CD4-positive, alpha-beta T cell (primary cell): ENCODE results near the gene KDM2A. TPM values are rescaled to one million over a fixed set of nuclear protein-coding genes. Genes with fewer than 3 reads are reported as not detected.

Experiments
- ATAC-seq: fragments of 200-7000 bp; cut with Tn5 transposase; one replicate; pipeline ENCODE4 v1.10.0; 2022; ENCODE audit warnings: mild to moderate bottlenecking; ENCODE audit not compliant: poor library complexity
- CTCF ChIA-PET: fragments of 350-600 bp; sonication (Branson Sonifier 250); formaldehyde crosslinking; loops from one replicate; lab custom pipeline; 2021; ENCODE audit warnings: antibody characterized with exemption, inconsistent platforms; lab: Charles Lee
- POLR2A ChIA-PET: fragments of 350-600 bp; sonication (Branson Sonifier 250); formaldehyde crosslinking; loops from one replicate; lab custom pipeline; 2021; ENCODE audit warnings: antibody characterized with exemption, inconsistent platforms; lab: Charles Lee
- DNase-seq, 14 experiments: peaks; one replicate each; pipeline ENCODE4 v3.0.0-alpha.2; 2013 to 2020; ENCODE audit warnings: mixed read lengths in 2 of 14
- H3K27ac ChIP-seq, 2 donors: one replicate each; pipeline versions ENCODE4 v1.5.1 to v1.7.0; 2013; ENCODE audit warnings: low read length in 2 of 2, low read depth in 1 of 2, mild to moderate bottlenecking in 1 of 2
- H3K27me3 ChIP-seq, 2 experiments: 1 replicate in 1 of 2; 2 replicates in 1 of 2; pipeline versions ENCODE4 v1.6.1 to v1.7.0; 2013; ENCODE audit warnings: low read length in 2 of 2, control low read depth in 1 of 2, mild to moderate bottlenecking in 1 of 2, moderate library complexity in 1 of 2; ENCODE audit not compliant: insufficient read depth in 2 of 2, control insufficient read depth in 1 of 2
- H3K36me3 ChIP-seq: one replicate; pipeline ENCODE4 v1.6.1; 2013; ENCODE audit warnings: low read length, control low read depth; ENCODE audit not compliant: insufficient read depth
- H3K4me1 ChIP-seq: one replicate; pipeline ENCODE4 v1.6.1; 2013; ENCODE audit warnings: low read length, control low read depth; ENCODE audit not compliant: insufficient read depth
- H3K4me3 ChIP-seq: one replicate; pipeline ENCODE4 v1.5.1; 2013; ENCODE audit warnings: mild to moderate bottlenecking, low read length, moderate library complexity
- H3K9me3 ChIP-seq, 2 experiments: 1 replicate in 1 of 2; 2 replicates in 1 of 2; pipeline versions ENCODE4 v1.6.1 to v1.7.0; 2013; ENCODE audit warnings: low read length in 2 of 2, mild to moderate bottlenecking in 2 of 2, control low read depth in 1 of 2, moderate library complexity in 1 of 2; ENCODE audit not compliant: control insufficient read depth in 1 of 2, insufficient read depth in 1 of 2
- H3K27ac Mint-ChIP-seq: one replicate; pipeline ENCODE4 v1.8.0; 2020; ENCODE audit warnings: mixed read lengths
- H3K27me3 Mint-ChIP-seq: one replicate; pipeline ENCODE4 v1.8.0; 2021; ENCODE audit warnings: mixed read lengths
- H3K36me3 Mint-ChIP-seq: one replicate; pipeline ENCODE4 v1.8.0; 2021; ENCODE audit warnings: low read depth, mixed read lengths
- H3K4me1 Mint-ChIP-seq: one replicate; pipeline ENCODE4 v1.8.0; 2021; ENCODE audit warnings: low read depth, mixed read lengths
- H3K4me3 Mint-ChIP-seq: one replicate; pipeline ENCODE4 v1.8.0; 2020; ENCODE audit warnings: mild to moderate bottlenecking, mixed read lengths
- H3K9me3 Mint-ChIP-seq: one replicate; pipeline ENCODE4 v1.8.0; 2020; ENCODE audit warnings: mixed read lengths
- CTCF ChIP-seq: fragments of 200-600 bp; IDR thresholded peaks from one replicate; pipeline ENCODE4 v1.8.0; 2022; ENCODE audit warnings: antibody characterized with exemption, mild to moderate bottlenecking
- intact Hi-C, 2 experiments: fragments of 100-400 bp; cut with DNase I in 1 of 2; cut with micrococcal nuclease in 1 of 2; formaldehyde crosslinking; loops; one replicate each; pipeline versions ENCODE4 v1.15.1 to v1.9.0; 2023 to 2025; cut with DNase I, micrococcal nuclease
- total RNA-seq, 174 experiments: library from RNA in 2 of 174; stranded (reverse) in 2 of 174; gene quantifications; one replicate each; pipeline ENCODE4 v1.2.3 and lab custom pipeline; 2021 to 2026

Gene KDM2A
- total RNA-seq, 2 experiments from 2014 or later: 410 to 412 TPM

DNA sequence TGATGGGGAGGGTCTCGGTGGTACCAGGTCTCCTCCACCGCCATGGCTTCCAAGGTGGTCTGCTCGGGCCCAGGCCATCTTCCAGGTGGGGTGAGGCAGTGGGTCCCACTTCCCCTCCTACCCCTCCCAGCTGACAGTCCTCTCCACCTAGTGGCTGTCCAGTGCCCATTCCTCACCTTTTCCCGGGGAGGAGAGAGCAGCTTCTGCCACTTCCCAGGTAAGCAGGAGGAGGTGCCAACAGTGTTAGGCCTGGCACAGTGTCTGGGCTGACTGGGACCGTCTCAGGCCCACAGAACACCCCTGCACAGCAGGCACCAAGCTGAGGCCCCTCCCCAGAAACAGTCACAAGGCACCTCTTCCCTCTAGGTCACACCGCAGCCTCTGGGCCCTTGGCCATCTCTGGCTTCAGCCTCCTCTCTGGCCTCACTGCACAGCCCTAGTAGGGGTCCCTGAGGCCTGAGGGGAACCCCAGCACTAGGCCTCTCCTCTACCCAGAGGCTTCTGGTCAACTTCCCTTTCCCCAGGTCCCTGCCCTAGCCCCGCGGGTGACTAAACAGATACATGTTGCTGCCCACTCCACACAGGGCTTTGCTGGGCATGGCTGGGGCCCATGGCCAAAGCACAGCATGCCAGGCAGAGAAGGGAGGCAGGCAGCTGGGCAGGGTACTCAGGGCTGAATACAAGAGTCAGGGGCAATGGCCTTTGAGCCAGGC lies 167.7 kb downstream of the KDM2A start:
- peaks cover 88% of the 10 kb centered on the region for H3K36me3 Mint-ChIP-seq

GRCh38 chr11:67287355-67288197 lies 168.5 kb downstream of the KDM2A start:
- peak overlapping the region; percentile 90 for H3K27ac Mint-ChIP-seq
- Histone ChIP-seq H3K36me3 (peaks cover 73% of the 10 kb centered on the region), H3K4me3 (peak overlapping the region; percentile 91), H3K9me3 (no peaks in the 10 kb centered on the region), H3K27me3 (no peaks in the 10 kb centered on the region), H3K27ac (peak overlapping the region; percentile 90 to 95), H3K4me1 (peaks cover 91% of the 10 kb centered on the region)
- CTCF ChIA-PET: interaction anchor here (0.6 to 4.5 kb wide), 7 partner anchors 7 to 29 kb away, joined by 3 to 38 read pairs (median 22); partner anchors contain the start of gene GRK2
- H3K36me3 Mint-ChIP-seq: peaks cover 85% of the 10 kb centered on the region
- DNase-seq: peak in 7 of 14 experiments; percentile 33 to 79 (median 60)
- peaks cover 40% of the 10 kb centered on the region for H3K4me1 Mint-ChIP-seq
- no peaks in the 10 kb centered on the region for H3K9me3 Mint-ChIP-seq
- intact Hi-C loops: loop anchor here (1.0 to 10.0 kb wide), 6 partner anchors 10 to 197 kb away; partner anchors contain the start of gene AIP (in 1 of the 2)
- no peak for TF ChIP-seq CTCF
- no peaks in the 10 kb centered on the region for H3K27me3 Mint-ChIP-seq
- peak; percentile 29 for ATAC-seq
- POLR2A ChIA-PET: interaction anchor here (0.9 to 5.5 kb wide), 18 partner anchors 9 to 649 kb away, joined by 3 to 191 read pairs (median 8); partner anchors contain the start of genes GRK2, KDM2A, POLD4 and PPP1CA
- H3K4me3 Mint-ChIP-seq: peak overlapping the region; percentile 83

More for the DNA sequence above, 167.7 kb downstream of the KDM2A start:
- H3K9me3 ChIP-seq: no peaks in the 10 kb centered on the region
- H3K27me3 Mint-ChIP-seq: no peaks in the 10 kb centered on the region
- H3K27me3 ChIP-seq: no peaks in the 10 kb centered on the region
- peaks cover 74% of the 10 kb centered on the region for H3K36me3 ChIP-seq
- no peaks in the 10 kb centered on the region for H3K9me3 Mint-ChIP-seq
- H3K4me3 Mint-ChIP-seq: peak overlapping the region; percentile 83
- peaks cover 92% of the 10 kb centered on the region for H3K4me1 ChIP-seq
- ATAC-seq (no peak), DNase-seq (peak in 3 of 14 experiments; percentile 23 to 57 (median 57))
- H3K27ac Mint-ChIP-seq: peak overlapping the region; percentile 90
- intact Hi-C loops: loop anchor here in 1 of 2 experiments (1.0 to 10.0 kb wide), 2 partner anchors 14 to 198 kb away; partner anchors contain the start of gene AIP
- ChIA-PET POLR2A (interaction anchor here (1.0 to 5.5 kb wide), 10 partner anchors 9 to 168 kb away, joined by 4 to 191 read pairs (median 23); partner anchors contain the start of genes GRK2, KDM2A, POLD4 and PTPRCAP), CTCF (interaction anchor here (0.6 to 4.5 kb wide), 6 partner anchors 10 to 30 kb away, joined by 3 to 38 read pairs (median 22); partner anchors contain the start of gene GRK2)
- H3K27ac ChIP-seq: peak overlapping the region; percentile 90 to 95
- peak overlapping the region; percentile 91 for H3K4me3 ChIP-seq
- H3K4me1 Mint-ChIP-seq: peaks cover 39% of the 10 kb centered on the region
- TF ChIP-seq CTCF: no peak

GRCh38 chr11:67288198-67288451 lies 169.1 kb downstream of the KDM2A start:
- ATAC-seq (peak; percentile 22), DNase-seq (no peak)
- H3K27me3 ChIP-seq: no peaks in the 10 kb centered on the region
- CTCF ChIA-PET: interaction anchor here (1.3 to 4.5 kb wide), 7 partner anchors 8 to 94 kb away, joined by 5 to 38 read pairs (median 22); partner anchors contain the start of gene GRK2
- H3K27ac ChIP-seq: peak overlapping the region; percentile 90 to 95
- peak overlapping the region; percentile 83 for H3K4me3 Mint-ChIP-seq
- no peaks in the 10 kb centered on the region for H3K27me3 Mint-ChIP-seq
- no peaks in the 10 kb centered on the region for H3K9me3 Mint-ChIP-seq
- POLR2A ChIA-PET: interaction anchor here (0.9 to 5.5 kb wide), 18 partner anchors 8 to 650 kb away, joined by 3 to 191 read pairs (median 8); partner anchors contain the start of genes AIP, GRK2, KDM2A and POLD4
- no peak for TF ChIP-seq CTCF
- H3K9me3 ChIP-seq: no peaks in the 10 kb centered on the region
- H3K4me3 ChIP-seq: peak overlapping the region; percentile 91
- intact Hi-C loops: loop anchor here (1.0 to 10.0 kb wide), 5 partner anchors 11 to 197 kb away; partner anchors contain the start of gene AIP (in 1 of the 2)
- H3K4me1 ChIP-seq: peaks cover 86% of the 10 kb centered on the region
- H3K36me3 ChIP-seq: peaks cover 73% of the 10 kb centered on the region
- H3K4me1 Mint-ChIP-seq: peaks cover 45% of the 10 kb centered on the region
- H3K27ac Mint-ChIP-seq: peak overlapping the region; percentile 90
- peaks cover 85% of the 10 kb centered on the region for H3K36me3 Mint-ChIP-seq
